Omental fat pad (tissue), 4 donors: ENCODE data around the gene GAS2L2. TPM values are rescaled to one million over a fixed set of nuclear protein-coding genes. Genes with fewer than 3 reads are reported as not detected.

ENCODE experiments used
- ATAC-seq: fragments of 150-250 bp; one replicate; pipeline ENCODE4 v1.9.1; 2016; ENCODE audit warnings: mild to moderate bottlenecking, moderate library complexity; ENCODE audit not compliant: low FRiP score
- DNase-seq: peaks from one replicate; pipeline ENCODE4 v3.0.0-alpha.2; 2019; ENCODE audit warnings: low spot score
- total RNA-seq, 4 donors: library from RNA; depleted of rRNA; stranded (reverse); fragments of >200 nt; gene quantifications; one replicate each; pipeline ENCODE4 v1.1.0, GENCODE V29; 2016
- TF ChIP-seq, protein P1 (sequence below), 3 donors: fragments of 450-650 bp; IDR thresholded peaks; one replicate each; pipeline ENCODE4 v1.5.1; 2016 to 2017; ENCODE audit warnings: antibody characterized with exemption in 3 of 3, mild to moderate bottlenecking in 3 of 3, moderate library complexity in 2 of 3

The GAS2L2 gene
- total RNA-seq, 4 donors from 2014 or later = 0.37 to 0.82 (median 0.48) TPM; not detected in 1

DNA sequence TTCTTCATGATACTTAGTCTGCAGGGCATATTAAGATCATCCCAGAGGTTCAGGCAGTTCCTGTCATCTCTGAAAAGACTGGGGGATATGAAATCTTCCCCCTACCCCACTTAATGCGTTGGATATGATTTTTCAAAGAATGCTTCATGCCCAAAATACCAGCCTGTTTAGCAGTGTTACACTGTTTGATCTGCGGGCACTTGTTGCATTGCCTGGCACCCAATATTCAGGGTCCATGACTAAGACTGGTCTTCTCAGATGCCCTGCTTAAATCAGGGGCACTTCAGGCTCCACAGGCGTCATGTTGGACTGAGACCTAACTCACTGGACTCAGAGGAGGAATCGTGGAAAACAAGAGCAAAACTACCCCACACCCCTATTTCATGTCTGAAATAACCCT lies 28.0 kb downstream of the GAS2L2 start:
- DNase-seq (no peak), ATAC-seq (no peak)
- TF ChIP-seq, protein P1, sequence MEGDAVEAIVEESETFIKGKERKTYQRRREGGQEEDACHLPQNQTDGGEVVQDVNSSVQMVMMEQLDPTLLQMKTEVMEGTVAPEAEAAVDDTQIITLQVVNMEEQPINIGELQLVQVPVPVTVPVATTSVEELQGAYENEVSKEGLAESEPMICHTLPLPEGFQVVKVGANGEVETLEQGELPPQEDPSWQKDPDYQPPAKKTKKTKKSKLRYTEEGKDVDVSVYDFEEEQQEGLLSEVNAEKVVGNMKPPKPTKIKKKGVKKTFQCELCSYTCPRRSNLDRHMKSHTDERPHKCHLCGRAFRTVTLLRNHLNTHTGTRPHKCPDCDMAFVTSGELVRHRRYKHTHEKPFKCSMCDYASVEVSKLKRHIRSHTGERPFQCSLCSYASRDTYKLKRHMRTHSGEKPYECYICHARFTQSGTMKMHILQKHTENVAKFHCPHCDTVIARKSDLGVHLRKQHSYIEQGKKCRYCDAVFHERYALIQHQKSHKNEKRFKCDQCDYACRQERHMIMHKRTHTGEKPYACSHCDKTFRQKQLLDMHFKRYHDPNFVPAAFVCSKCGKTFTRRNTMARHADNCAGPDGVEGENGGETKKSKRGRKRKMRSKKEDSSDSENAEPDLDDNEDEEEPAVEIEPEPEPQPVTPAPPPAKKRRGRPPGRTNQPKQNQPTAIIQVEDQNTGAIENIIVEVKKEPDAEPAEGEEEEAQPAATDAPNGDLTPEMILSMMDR (IDR thresholded peaks at IDR 0.05) = no peak

DNA sequence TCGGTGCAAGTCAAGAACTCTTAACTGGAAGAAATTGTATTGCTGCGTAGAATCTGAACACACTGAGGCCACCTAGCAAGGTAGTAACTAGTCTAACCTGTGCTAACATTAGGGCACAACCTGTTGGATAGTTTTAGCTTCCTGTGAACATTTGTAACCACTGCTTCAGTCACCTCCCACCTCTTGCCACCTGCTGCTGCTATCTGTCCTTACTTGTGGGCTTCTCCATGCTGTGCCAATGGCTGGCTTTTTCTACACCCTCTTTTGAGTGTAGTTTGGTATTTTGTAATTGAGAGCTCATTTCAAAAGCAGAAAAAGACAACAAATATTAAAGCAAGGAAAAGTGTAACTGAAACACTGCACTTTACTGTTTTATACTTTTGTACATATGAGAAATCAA lies 29.3 kb downstream of the GAS2L2 start:
- DNase-seq = no peak
- TF ChIP-seq, protein P1 (IDR thresholded peaks at IDR 0.05) = no peak
- no peak for ATAC-seq

DNA sequence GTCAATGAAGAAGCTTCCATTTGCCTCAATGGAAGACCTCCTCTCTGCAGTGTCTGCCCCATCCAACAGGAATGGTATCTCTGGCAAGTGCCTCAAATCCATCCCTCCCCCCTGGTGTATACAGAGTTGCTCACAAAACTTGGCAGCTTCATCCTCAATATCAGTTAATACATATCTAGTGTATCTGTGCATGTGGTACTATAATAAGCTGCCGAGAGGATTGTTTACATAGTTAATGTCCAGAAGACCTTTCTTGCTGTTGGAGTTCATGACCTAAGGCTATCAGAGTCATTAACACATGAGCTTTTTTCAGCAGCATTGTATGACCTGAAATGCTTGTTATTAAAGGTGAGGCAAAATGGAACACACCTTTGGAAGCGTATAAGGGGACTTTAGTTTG lies 35.6 kb downstream of the GAS2L2 start:
- ATAC-seq (peak; percentile 27), DNase-seq (no peak)
- TF ChIP-seq, protein P1 (IDR thresholded peaks at IDR 0.05) = no peak

DNA sequence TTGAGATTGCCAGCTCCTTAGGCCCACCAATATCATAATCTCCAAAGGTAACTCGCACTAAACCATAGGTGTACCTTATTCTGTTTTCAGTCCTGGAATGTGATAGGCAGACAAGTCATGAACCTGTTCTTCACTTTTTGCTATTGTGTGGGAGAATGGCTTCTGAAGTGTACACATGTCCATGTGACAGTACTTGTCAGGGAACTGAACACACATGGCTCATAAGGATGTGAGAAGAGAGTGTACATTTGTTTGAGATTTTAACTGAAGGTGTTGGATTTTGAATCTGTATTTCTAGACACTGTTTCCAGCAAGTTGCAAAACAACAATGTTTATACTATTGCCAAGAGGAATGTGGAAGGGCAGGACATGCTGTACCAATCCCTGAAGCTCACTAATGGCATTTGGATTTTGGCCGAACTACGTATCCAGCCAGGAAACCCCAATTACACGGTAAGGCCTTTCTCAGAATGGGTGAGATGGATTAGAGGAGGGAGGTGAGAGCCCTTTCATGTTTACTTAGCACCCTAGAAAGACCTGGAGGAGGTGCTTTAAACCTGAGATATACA lies 36.1 kb downstream of the GAS2L2 start:
- ATAC-seq = peak; percentile 34
- TF ChIP-seq, protein P1 (IDR thresholded peaks at IDR 0.05) = no peak
- DNase-seq = no peak

DNA sequence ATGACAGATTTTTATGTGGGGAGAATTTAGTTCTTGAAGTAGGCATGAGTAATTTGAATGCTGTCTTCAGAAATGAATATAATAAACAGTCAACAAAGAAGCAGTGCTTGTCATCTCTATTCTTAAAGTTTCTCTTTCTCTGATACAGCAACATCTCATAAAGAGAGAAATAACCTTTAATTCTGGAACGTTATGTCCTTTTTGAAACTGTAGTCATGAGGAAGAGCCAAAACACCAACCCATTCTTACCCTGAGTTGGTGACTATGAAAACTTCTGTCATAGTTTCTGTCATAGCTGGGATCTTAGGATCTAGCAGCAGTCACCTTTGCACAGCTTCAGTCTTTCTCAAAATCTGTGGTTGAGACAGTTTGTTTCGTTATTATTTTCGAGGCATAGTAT lies 36.9 kb downstream of the GAS2L2 start:
- no peak for DNase-seq
- ATAC-seq = no peak
- TF ChIP-seq, protein P1 (IDR thresholded peaks at IDR 0.05) = no peak

DNA sequence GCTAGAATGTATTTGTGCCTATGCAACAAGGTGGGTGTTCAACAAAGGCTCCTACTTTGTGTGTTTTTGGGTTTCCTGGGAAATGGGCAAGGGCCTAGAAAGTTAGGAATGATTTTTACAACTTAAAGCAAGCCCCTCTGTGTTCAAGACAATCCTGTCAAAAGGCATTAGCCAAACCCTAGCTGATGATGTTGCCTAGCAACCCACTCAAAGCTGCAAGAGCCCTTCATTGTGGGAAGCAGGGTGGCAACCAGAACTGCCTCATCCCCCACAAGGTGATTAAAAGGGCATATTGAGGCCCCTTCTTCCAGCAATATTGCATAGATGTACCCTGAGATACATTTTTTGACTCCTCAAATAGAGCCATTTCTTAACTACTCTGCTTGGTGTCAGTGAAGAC lies 37.6 kb downstream of the GAS2L2 start:
- no peak for ATAC-seq
- TF ChIP-seq, protein P1 (IDR thresholded peaks at IDR 0.05) = no peak
- no peak for DNase-seq

DNA sequence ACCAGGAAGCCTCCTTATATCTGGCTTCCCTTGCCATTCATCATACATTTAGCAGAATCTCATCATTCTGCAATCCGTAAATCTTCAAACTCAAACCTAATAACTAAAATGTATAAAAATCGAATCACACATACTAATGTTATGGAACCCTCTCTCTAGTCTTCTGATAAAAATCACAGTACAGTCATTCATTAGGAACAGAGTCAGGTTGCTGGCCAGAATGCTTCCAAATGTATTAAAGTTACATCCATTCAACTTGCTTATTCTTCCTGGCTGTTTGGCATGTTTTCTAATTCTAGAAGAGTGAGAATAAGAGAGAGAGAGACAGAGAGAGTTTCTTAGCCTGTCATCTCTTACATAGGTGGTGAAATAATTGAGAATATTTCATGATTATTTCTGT lies 38.1 kb downstream of the GAS2L2 start:
- ATAC-seq (no peak), DNase-seq (no peak)
- TF ChIP-seq, protein P1 (IDR thresholded peaks at IDR 0.05) = no peak
